ENCODE results near the gene LHFPL3. TPM values are rescaled to one million over a fixed set of nuclear protein-coding genes. Genes with fewer than 3 reads are reported as not detected.

LHFPL3 gene
- total and polyA plus RNA-seq, 7 donors, result 0.17 to 0.55 (median 0.36) TPM; not detected in 4

DNA sequence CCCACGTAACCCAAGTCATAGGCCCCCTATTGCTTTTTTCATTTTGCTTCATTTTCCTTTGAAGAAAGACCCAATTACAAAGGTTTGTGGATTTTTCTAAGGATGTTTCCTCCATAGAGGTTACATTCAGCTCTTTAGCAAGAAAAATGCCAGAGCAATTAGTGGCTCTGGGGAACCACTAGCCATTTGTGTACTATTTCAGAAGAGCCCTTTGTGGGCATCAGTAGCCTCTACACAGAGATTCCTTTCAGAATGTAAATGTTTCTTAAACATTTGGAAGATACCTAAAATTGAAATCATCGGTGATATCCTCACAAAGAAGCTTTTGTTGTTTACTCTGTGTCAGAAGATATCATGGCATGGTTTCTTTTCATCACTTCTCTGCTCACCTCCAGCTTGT lies 394.6 kb downstream of the LHFPL3 start:
- no peaks in the 10 kb centered on the region for H3K9me3 ChIP-seq
- H3K4me1 ChIP-seq, result no peaks in the 10 kb centered on the region
- intact Hi-C loops (cut with DNase I), result no loop called here
- no peak for TF ChIP-seq POLR2AphosphoS5 (IDR thresholded peaks at IDR 0.05)
- no peak for TF ChIP-seq EP300 (IDR thresholded peaks at IDR 0.05)
- TF ChIP-seq, protein P1, sequence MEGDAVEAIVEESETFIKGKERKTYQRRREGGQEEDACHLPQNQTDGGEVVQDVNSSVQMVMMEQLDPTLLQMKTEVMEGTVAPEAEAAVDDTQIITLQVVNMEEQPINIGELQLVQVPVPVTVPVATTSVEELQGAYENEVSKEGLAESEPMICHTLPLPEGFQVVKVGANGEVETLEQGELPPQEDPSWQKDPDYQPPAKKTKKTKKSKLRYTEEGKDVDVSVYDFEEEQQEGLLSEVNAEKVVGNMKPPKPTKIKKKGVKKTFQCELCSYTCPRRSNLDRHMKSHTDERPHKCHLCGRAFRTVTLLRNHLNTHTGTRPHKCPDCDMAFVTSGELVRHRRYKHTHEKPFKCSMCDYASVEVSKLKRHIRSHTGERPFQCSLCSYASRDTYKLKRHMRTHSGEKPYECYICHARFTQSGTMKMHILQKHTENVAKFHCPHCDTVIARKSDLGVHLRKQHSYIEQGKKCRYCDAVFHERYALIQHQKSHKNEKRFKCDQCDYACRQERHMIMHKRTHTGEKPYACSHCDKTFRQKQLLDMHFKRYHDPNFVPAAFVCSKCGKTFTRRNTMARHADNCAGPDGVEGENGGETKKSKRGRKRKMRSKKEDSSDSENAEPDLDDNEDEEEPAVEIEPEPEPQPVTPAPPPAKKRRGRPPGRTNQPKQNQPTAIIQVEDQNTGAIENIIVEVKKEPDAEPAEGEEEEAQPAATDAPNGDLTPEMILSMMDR (IDR thresholded peaks at IDR 0.05), result no peak
- no peak for TF ChIP-seq POLR2A (IDR thresholded peaks at IDR 0.05)
- DNase-seq, result no peak
- H3K27ac ChIP-seq, result no peak overlapping the region
- no peak overlapping the region for H3K4me3 ChIP-seq
- no peaks in the 10 kb centered on the region for H3K27me3 ChIP-seq
- no peaks in the 10 kb centered on the region for H3K36me3 ChIP-seq
- 86 to 88% methylated on average over 2 of the region's 2 CpGs for WGBS, 2 donors

DNA sequence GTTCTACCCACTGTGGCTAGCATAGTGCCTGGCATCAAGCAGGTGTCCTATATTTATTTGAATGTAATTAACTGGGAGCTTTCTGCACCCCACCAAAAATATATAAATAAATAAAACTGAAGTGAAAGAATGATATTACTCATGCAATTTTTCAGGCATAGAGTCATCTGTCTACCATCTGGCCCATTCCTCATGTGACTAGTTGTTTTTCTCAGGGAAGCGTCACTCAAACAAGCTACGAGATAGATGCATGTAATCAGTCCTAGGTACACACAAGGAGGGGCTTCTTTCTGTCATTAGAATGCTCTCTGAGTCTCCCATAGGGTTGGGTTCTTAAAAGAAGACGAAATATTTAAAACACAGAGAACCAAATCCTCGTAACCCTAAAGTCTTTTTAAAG lies 430.1 kb downstream of the LHFPL3 start:
- TF ChIP-seq POLR2A (IDR thresholded peaks at IDR 0.05), result no peak
- no peak for TF ChIP-seq EP300 (IDR thresholded peaks at IDR 0.05)
- TF ChIP-seq, protein P1 (IDR thresholded peaks at IDR 0.05), result no peak
- DNase-seq, result no peak
- no peak overlapping the region for H3K4me3 ChIP-seq
- H3K27me3 ChIP-seq, result no peaks in the 10 kb centered on the region
- H3K27ac ChIP-seq, result no peak overlapping the region
- intact Hi-C loops (cut with DNase I), result no loop called here
- peaks cover 0 to 3% (median 0%) of the 10 kb centered on the region in 4 donors for H3K9me3 ChIP-seq
- no peaks in the 10 kb centered on the region for H3K4me1 ChIP-seq
- no peaks in the 10 kb centered on the region for H3K36me3 ChIP-seq
- 33 to 57% methylated on average over 4 of the region's 4 CpGs for WGBS, 2 donors

DNA sequence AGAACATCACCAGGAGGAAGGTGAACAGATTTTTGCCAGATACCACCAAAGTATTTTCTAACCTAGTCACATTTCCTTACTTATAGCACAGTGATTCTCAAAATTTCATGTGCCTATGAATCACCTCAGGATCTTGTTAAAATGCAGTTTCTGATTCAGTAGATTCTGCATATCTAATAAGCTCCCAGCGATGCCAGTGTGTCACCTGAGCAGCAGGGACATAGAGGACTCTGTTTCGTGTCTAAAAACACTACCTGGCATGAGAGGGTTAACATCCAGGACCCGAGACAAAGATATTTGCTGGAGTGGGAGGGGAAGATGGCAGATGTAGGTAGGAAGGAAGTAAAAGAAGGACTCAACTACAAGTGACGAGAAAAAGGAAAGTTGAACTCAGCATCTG lies 433.5 kb downstream of the LHFPL3 start:
- intact Hi-C loops (cut with DNase I), result no loop called here

GRCh38 chr7:104767113-104767512 lies 438.7 kb downstream of the LHFPL3 start:
- TF ChIP-seq, protein P1 (IDR thresholded peaks at IDR 0.05), result no peak
- TF ChIP-seq POLR2AphosphoS5 (IDR thresholded peaks at IDR 0.05), result no peak
- TF ChIP-seq EP300 (IDR thresholded peaks at IDR 0.05), result no peak
- TF ChIP-seq POLR2A (IDR thresholded peaks at IDR 0.05), result no peak
- Histone ChIP-seq H3K4me1 (no peaks in the 10 kb centered on the region), H3K27me3 (no peaks in the 10 kb centered on the region), H3K9me3 (no peaks in the 10 kb centered on the region), H3K27ac (no peak overlapping the region), H3K36me3 (no peaks in the 10 kb centered on the region), H3K4me3 (no peak overlapping the region)
- WGBS, 2 donors, result 54 to 61% methylated on average over 4 of the region's 4 CpGs
- DNase-seq, result no peak
- intact Hi-C loops (cut with DNase I), result no loop called here

More for the DNA sequence above, 433.5 kb downstream of the LHFPL3 start:
- TF ChIP-seq EP300 (IDR thresholded peaks at IDR 0.05) (no peak), POLR2A (IDR thresholded peaks at IDR 0.05) (no peak)
- no peak for DNase-seq
- H3K27me3 ChIP-seq, result no peaks in the 10 kb centered on the region
- no peaks in the 10 kb centered on the region for H3K4me1 ChIP-seq
- H3K9me3 ChIP-seq, result no peaks in the 10 kb centered on the region
- H3K27ac ChIP-seq, result no peak overlapping the region
- H3K36me3 ChIP-seq, result no peaks in the 10 kb centered on the region
- 55 to 61% methylated on average over 4 of the region's 4 CpGs for whole genome bisulfite sequencing, 2 donors
- no peak overlapping the region for H3K4me3 ChIP-seq

DNA sequence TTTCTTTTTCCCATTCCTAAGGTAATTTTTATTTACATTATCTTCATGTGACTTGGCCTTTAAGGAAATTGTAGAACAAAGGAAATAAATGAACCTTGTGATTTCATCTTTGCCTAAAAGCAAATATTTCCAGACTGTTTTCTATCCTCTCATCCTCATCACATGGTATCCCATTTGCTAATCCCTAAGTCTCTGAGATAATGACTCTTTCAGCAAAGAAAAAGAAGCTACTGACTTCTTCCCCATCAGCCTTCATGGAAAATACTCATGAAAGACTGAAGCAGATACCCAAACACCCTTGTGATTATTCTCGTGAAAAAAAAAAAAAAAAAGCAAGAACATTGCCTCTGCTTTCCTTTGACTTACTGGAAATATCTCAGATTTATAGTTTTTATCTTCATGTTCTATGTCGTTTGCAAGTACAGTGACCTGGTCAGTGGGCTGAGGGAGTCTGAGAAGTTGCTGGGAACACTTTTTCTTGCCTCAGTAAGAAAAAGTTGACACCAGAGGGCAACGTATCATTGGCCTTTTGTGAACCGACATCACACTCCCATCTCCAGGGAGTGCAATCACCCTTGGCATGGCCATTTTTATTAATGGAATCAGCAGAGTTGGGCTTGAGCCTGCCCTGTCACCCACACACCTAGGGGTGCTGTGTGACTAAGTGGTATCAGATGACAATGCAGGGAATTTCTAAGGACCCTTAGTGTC lies 439.6 kb downstream of the LHFPL3 start:
- H3K27ac ChIP-seq, result no peak overlapping the region
- no peaks in the 10 kb centered on the region for H3K4me1 ChIP-seq
- TF ChIP-seq POLR2A (IDR thresholded peaks at IDR 0.05) (no peak), POLR2AphosphoS5 (IDR thresholded peaks at IDR 0.05) (no peak), EP300 (IDR thresholded peaks at IDR 0.05) (no peak)
- TF ChIP-seq, protein P1 (IDR thresholded peaks at IDR 0.05), result no peak
- H3K36me3 ChIP-seq, result no peaks in the 10 kb centered on the region
- no peaks in the 10 kb centered on the region for H3K9me3 ChIP-seq
- intact Hi-C loops (cut with DNase I), result no loop called here
- 46 to 52% methylated on average over 4 of the region's 4 CpGs for WGBS, 2 donors
- H3K4me3 ChIP-seq, result no peak overlapping the region
- no peaks in the 10 kb centered on the region for H3K27me3 ChIP-seq
- no peak for DNase-seq
